Subcutaneous abdominal adipose tissue (tissue), 5 donors: ENCODE data around the gene OSTC.

Experiments used
- H3K27ac ChIP-seq: one replicate; pipeline ENCODE4 v1.7.0; 2013; ENCODE audit warnings: low read depth, mild to moderate bottlenecking, inconsistent platforms, low read length, moderate library complexity
- H3K27me3 ChIP-seq, 5 donors: one replicate each; pipeline ENCODE4 v1.7.0; 2013; ENCODE audit warnings: low read length in 5 of 5, inconsistent platforms in 1 of 5; ENCODE audit not compliant: control insufficient read depth in 5 of 5, insufficient read depth in 4 of 5
- H3K36me3 ChIP-seq, 5 donors: one replicate each; pipeline ENCODE4 v1.7.0; 2013; ENCODE audit warnings: low read length in 5 of 5; ENCODE audit not compliant: control insufficient read depth in 5 of 5, insufficient read depth in 5 of 5
- H3K4me1 ChIP-seq, 5 donors: one replicate each; pipeline ENCODE4 v1.7.0; 2013; ENCODE audit warnings: low read length in 5 of 5, mild to moderate bottlenecking in 3 of 5, moderate library complexity in 1 of 5; ENCODE audit not compliant: control insufficient read depth in 5 of 5, insufficient read depth in 5 of 5
- H3K4me3 ChIP-seq, 5 donors: one replicate each; pipeline ENCODE4 v1.7.0; 2013; ENCODE audit warnings: low read length in 5 of 5, low read depth in 1 of 5
- H3K9ac ChIP-seq, 5 donors: one replicate each; pipeline ENCODE4 v1.7.0; 2013; ENCODE audit warnings: low read length in 5 of 5, mild to moderate bottlenecking in 4 of 5, moderate library complexity in 3 of 5
- H3K9me3 ChIP-seq, 5 donors: one replicate each; pipeline ENCODE4 v1.7.0; 2013; ENCODE audit warnings: low read length in 5 of 5; ENCODE audit not compliant: control insufficient read depth in 5 of 5
- donor health status: healthy.
- donor health status: healthy.
- donor health status: healthy.
- donor health status: healthy.
- donor health status: healthy.

The OSTC gene

DNA sequence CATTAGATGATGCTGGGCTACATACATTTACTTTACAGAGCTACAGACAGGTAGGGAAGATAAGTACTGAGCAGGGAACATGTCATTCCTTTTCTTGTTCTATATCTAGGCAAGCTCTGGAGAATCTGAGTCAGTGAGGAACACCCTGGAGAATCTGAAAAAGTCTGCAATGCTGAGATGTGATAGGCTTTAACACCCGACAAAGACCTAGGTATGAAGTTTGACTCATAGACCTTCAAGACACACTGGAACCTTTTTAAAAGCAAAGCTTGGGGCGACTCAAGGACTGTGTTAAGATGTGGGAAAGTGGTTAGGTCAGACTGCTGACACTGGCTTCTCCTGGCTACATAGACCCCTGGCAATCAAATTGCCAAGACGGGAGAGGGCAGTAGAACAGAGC is 42.8 kb downstream of the OSTC start:
- Histone ChIP-seq H3K27me3 (no peaks in the 10 kb centered on the region), H3K9ac (no peak overlapping the region), H3K4me3 (no peak overlapping the region), H3K27ac (no peak overlapping the region), H3K4me1 (peaks cover 0 to 4% (median 0%) of the 10 kb centered on the region in 5 donors), H3K9me3 (no peaks in the 10 kb centered on the region), H3K36me3 (no peaks in the 10 kb centered on the region)

DNA sequence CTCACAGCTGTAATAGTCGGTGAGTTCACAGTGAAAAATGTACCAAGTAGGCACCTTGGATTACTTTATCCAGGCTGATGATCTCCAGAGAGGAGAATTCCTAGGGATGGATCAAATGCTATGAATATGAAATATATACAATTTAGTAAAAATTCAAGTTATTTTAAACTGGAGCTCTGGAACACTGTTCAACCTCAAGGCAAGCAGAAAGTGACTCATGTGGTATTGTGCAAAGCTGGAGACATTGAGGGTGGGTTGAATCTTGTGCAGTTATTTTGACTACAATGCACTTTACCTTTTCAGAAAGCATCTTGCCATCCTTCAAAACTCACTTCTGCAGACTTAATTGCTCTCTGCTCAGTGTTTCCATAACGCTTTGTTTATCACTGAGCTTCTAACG is 43.4 kb downstream of the OSTC start:
- no peak overlapping the region for H3K9ac ChIP-seq
- no peaks in the 10 kb centered on the region for H3K27me3 ChIP-seq
- no peak overlapping the region for H3K4me3 ChIP-seq
- H3K27ac ChIP-seq, result no peak overlapping the region
- peaks cover 0 to 4% (median 0%) of the 10 kb centered on the region in 5 donors for H3K4me1 ChIP-seq
- H3K9me3 ChIP-seq, result no peaks in the 10 kb centered on the region
- no peaks in the 10 kb centered on the region for H3K36me3 ChIP-seq

DNA sequence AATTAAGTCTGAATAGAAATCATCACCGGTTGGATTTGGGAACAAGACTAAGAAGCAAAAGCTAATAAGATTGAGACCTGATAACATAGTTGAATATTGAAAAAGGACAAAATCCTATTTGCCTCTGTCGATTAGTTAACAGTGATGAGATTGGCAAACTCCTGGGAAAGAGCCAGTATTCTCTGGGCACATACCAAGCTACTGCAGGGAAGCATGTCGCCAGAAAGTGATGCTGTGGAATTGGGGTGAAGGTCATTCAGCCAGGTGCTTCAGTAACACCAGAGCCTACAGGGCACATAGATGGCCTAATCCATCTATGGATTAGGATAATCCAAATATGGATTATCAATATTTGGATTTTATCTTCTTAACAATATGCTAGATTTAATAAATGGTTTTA is 44.0 kb downstream of the OSTC start:
- H3K4me3 ChIP-seq, result no peak overlapping the region
- no peak overlapping the region for H3K9ac ChIP-seq
- no peaks in the 10 kb centered on the region for H3K9me3 ChIP-seq
- H3K27ac ChIP-seq, result no peak overlapping the region
- H3K36me3 ChIP-seq, result no peaks in the 10 kb centered on the region
- peaks cover 0 to 4% (median 0%) of the 10 kb centered on the region in 5 donors for H3K4me1 ChIP-seq
- H3K27me3 ChIP-seq, result no peaks in the 10 kb centered on the region

DNA sequence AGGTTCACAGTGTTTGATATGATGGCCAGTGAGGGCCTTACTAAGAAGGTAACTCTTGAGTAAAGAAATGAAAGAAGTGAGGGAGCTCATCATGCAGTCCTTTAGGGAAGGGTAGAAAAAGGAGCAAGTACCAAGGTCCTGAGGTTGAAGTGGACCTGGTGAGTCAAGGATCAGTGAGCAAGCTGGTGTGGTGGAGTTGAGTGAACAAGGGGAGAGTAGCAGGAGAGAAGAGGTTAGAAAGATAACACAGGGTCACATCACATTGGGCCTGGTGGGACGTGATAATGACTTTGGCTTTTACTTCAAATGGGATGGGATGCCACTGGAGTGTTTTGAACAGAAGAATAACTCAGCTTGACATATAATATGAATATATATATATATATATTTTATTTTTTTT is 44.7 kb downstream of the OSTC start:
- no peak overlapping the region for H3K27ac ChIP-seq
- no peaks in the 10 kb centered on the region for H3K27me3 ChIP-seq
- H3K9ac ChIP-seq, result no peak overlapping the region
- H3K4me1 ChIP-seq, result peaks cover 0 to 4% (median 0%) of the 10 kb centered on the region in 5 donors
- no peak overlapping the region for H3K4me3 ChIP-seq
- no peaks in the 10 kb centered on the region for H3K9me3 ChIP-seq
- no peaks in the 10 kb centered on the region for H3K36me3 ChIP-seq

DNA sequence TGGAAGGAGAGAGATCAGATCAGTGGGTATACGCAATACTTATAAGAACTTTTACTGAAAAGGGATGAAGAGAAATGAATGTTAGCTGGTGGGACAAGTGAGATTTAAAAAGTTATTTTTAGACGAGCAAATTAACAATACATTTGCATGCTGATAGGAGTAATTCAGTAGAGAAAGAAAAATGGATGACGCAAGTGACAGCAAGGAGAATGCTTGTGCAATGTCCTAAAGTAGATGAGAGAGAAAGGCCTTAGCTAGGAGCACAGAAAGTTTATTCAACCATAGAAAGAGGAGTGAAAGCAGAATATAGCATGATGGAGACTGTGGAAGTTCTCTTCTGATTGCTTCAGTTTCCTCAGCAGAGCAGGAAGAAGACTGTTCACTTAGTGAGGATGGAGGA is 45.8 kb downstream of the OSTC start:
- H3K9ac ChIP-seq, result no peak overlapping the region
- no peaks in the 10 kb centered on the region for H3K4me1 ChIP-seq
- no peaks in the 10 kb centered on the region for H3K36me3 ChIP-seq

DNA sequence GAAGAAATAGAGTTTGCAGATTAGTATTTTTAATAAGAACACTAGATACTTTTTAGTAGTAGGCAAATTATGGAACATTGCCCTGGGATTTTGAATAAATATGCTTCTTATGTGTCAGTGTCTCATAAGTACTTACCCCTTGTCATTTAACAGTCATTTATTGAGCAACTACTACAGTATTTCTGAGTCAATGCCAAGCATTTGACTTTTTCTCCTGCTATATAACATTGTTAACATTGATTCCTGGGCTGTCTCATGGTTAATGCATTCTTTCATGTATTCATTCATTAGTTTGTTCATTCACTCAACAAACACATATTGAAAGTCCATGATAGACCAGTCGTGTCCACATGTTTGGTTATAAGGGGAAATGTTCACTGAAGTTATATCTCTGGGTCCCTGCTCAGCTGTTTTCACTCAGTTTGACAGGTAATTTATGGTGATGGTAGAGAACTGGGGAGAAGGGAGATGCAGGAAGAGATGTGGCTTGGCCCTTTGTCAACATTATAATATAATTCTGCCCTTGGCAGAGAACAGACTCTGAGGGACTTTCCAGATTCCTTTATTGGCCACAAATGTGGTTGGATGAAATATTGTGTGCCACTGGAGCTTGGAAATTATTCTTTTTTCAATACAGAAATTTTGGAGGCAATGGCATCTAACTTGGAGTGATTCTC is 49.8 kb downstream of the OSTC start:
- Histone ChIP-seq H3K4me1 (no peaks in the 10 kb centered on the region), H3K9me3 (no peaks in the 10 kb centered on the region), H3K9ac (no peak overlapping the region), H3K4me3 (no peak overlapping the region), H3K27ac (no peak overlapping the region), H3K27me3 (no peaks in the 10 kb centered on the region), H3K36me3 (no peaks in the 10 kb centered on the region)

More for the DNA sequence above, 45.8 kb downstream of the OSTC start:
- no peaks in the 10 kb centered on the region for H3K9me3 ChIP-seq
- no peaks in the 10 kb centered on the region for H3K27me3 ChIP-seq
- H3K4me3 ChIP-seq, result no peak overlapping the region
- H3K27ac ChIP-seq, result no peak overlapping the region

DNA sequence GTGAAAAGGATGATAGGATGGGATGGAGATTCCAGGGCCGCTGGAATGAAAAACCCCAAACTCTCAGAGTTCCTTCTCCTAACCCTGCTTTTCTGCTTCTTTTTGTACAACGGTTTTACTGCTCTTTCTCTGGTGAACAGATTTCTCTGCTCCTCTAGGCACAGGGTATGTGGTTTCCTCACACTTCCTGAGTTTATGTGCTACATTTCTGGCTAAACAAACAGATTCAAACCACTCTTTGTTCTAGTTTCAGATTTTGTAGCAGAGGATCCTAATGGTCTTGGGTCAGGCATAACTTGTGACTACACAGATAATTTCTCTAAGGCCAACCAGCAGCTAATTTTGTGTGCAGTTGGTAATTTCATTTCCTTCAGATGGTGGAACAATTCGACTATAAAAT is 52.6 kb downstream of the OSTC start:
- H3K36me3 ChIP-seq, result no peaks in the 10 kb centered on the region
- H3K4me1 ChIP-seq, result no peaks in the 10 kb centered on the region
- no peak overlapping the region for H3K9ac ChIP-seq
- H3K9me3 ChIP-seq, result no peaks in the 10 kb centered on the region
- H3K4me3 ChIP-seq, result no peak overlapping the region
- H3K27ac ChIP-seq, result no peak overlapping the region
- no peaks in the 10 kb centered on the region for H3K27me3 ChIP-seq

DNA sequence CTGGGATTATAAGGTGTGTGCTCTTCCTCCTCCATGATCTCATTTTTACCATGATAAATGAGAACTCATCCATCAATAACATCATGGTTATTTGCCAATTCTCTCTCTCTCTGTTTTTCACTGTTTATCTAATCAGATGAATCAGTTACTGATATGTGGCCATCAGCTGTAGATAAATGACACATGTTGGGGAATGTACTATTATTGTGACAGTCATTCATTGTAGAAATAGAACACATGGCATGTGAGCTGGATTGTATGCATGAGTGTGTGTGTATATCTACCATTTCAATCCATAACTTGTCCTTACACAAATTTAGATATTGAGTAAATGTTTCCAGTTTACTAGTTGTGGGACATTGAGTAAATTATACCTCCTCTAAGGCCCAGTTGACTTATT is 53.0 kb downstream of the OSTC start:
- Histone ChIP-seq H3K4me1 (no peaks in the 10 kb centered on the region), H3K27ac (no peak overlapping the region), H3K27me3 (no peaks in the 10 kb centered on the region), H3K36me3 (no peaks in the 10 kb centered on the region), H3K9me3 (no peaks in the 10 kb centered on the region), H3K9ac (no peak overlapping the region), H3K4me3 (no peak overlapping the region)

DNA sequence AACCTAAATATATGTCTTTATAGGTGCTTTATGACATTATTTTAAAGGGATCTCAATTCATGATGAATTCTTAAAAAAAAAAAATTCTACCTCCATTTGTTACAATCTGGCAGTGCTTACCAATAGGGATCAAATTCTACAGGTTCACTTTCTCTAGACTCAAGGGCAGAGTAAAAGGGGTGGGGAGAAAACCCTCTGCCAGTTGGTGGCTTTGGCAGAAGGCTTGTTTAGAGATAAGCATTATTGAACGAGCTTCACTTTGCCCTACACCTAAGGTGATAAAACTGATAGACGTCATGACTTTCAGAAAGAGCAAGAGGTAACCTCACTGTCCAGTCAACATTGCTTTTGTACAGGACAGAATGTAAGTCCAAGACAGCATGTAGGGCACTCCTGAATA is 53.6 kb downstream of the OSTC start:
- Histone ChIP-seq H3K4me1 (no peaks in the 10 kb centered on the region), H3K9me3 (no peaks in the 10 kb centered on the region), H3K27me3 (no peaks in the 10 kb centered on the region), H3K27ac (no peak overlapping the region), H3K36me3 (no peaks in the 10 kb centered on the region), H3K9ac (no peak overlapping the region), H3K4me3 (no peak overlapping the region)

DNA sequence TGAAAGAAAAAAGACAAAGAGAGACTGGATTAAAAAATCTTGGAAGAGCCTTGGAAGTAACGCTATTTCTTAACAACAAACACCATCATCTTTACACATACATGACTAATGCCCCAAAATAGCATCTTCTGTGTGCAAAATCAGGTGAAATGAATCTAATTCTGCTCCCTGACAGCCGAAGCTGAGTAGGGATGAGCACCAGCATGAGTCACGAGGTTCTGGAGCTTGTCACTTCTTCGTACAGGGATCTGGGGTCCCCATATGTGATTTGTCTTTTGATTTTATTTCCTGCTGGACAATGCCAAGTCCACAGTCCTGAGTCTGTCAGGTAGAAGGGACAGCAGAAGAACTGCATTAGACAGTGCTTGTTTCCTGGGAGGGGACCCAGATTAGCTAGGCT is 55.9 kb downstream of the OSTC start:
- Histone ChIP-seq H3K27ac (no peak overlapping the region), H3K27me3 (no peaks in the 10 kb centered on the region), H3K9ac (no peak overlapping the region), H3K9me3 (no peaks in the 10 kb centered on the region), H3K36me3 (no peaks in the 10 kb centered on the region), H3K4me3 (no peak overlapping the region), H3K4me1 (no peaks in the 10 kb centered on the region)

DNA sequence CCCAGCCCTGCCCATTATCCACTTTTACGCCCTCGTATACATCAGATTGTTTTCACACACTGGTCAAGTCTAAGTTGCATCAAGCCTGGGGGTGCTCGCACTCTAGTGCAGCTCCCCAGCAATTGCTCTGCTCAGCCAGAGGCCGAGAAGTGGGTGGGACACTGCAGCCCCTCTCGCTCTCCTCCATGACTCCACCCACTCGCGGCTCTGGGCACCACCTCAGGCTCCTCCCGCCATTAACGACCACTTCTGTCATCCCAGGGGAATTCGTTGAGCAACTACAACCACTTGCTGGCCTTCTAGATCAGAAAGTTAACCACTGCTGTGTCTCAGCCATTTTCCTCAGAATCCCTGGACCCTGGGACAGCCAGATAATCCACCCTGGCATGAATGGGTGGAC is 58.8 kb downstream of the OSTC start:
- Histone ChIP-seq H3K9ac (no peak overlapping the region), H3K9me3 (no peaks in the 10 kb centered on the region), H3K36me3 (no peaks in the 10 kb centered on the region), H3K27ac (no peak overlapping the region), H3K4me1 (no peaks in the 10 kb centered on the region), H3K27me3 (no peaks in the 10 kb centered on the region), H3K4me3 (no peak overlapping the region)
